Tongue (tissue), 2 donors: ENCODE data around the gene BCAS3. TPM values are rescaled to one million over a fixed set of nuclear protein-coding genes. Genes with fewer than 3 reads are reported as not detected.
"Not testable (repeated sequence)": the region's sequence is repeated elsewhere in the genome, so short reads cannot be mapped to it uniquely, and the experiment has no call there.

Experiments
- DNase-seq: peaks from one replicate; pipeline ENCODE4 v3.0.0-alpha.2; 2015
- total RNA-seq: library from RNA; depleted of rRNA; stranded (reverse); fragments of >200 nt; gene quantifications from one replicate; pipeline ENCODE4 v1.2.3, GENCODE V29; 2014

Gene BCAS3
- 40.2 TPM for total RNA-seq

DNA sequence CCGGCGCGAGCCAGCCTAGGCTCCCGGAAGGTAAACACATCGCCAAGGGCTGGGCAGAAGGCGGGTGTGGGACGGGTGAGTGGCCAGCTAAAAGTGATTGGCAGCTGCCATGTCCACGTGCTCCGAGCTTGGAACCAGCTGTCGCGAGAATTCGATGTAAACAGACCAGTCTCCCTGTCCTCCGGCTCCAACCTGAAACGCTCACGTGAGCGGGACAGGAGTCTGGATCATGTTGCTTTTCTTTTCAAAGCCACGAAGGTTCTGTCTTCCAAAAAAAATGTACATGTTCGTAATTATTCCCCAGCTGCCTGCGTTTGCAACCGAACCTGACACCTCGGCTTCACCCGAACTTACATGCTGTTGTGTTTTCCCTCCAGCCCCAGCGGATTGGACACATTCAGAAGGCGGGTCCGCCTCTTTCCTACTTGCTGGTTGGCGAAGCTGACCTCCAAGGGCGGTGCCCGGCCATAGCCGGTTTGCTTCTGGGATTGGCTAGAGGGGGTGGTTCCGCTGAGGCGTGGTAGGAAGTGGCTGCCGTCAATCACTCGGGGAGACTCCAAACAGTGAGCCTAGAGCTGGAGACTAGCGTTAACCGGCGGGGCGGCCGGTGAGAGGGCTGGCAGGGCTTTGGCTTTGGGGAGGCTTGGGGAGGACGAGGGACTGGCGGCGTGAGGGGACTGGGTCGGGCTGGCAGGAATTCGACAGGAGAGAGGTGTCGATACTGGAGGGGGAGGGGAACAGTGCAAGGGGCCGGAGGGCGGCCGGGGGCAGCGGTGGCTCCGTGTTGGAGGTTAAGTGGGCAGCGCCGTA lies at the start of gene BCAS3:
TSS of gene BCAS3 (plus strand) at position 544 of the 810 bp plus-strand sequence.
- peak; percentile 99 for DNase-seq

- no peak for DNase-seq
Measured at GRCh38 chr17:60628252-60628889, 49.3 kb upstream of the BCAS3 start.

GRCh38 chr17:60629120-60629519 lies 48.5 kb upstream of the BCAS3 start:
- DNase-seq = no peak

DNA sequence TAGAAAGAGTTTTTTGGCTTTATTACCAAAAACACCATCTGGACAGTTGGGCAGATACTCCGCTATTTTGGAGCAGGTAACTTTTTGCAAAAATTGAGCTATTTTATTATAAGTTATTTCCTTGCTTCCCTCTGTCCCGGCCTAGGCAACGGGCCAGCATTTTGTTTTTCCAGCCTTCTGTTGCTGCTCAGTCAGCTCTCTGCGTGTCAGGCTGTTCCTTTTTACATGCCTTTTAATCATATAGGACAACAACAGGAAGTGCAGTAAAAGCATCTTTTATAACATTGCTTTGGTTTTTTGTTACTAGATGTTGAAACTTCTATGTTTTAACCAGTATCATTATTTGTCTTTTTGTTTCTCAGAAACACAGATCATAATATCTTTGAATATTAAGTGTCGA lies 47.3 kb upstream of the BCAS3 start:
- peak; percentile 21 for DNase-seq

DNA sequence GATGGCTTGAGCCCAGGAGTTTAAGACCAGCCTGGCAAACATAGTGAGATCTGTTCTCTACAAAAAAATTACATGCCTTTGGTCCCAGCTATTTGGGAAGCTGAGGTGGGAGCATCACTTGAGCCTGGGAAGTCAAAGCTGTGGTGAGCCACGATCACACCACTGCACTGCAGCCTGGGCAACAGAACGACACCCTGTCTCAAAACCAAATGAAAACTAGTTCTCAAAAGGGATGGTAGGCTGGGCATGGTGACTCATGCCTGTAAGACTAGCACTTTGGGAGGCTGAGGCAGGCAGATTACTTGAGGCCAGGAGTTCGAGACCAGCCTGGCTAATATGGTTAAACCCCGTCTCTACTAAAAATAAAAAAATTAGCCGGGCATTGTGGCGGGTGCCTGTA lies 46.5 kb upstream of the BCAS3 start:
- DNase-seq = no peak

DNA sequence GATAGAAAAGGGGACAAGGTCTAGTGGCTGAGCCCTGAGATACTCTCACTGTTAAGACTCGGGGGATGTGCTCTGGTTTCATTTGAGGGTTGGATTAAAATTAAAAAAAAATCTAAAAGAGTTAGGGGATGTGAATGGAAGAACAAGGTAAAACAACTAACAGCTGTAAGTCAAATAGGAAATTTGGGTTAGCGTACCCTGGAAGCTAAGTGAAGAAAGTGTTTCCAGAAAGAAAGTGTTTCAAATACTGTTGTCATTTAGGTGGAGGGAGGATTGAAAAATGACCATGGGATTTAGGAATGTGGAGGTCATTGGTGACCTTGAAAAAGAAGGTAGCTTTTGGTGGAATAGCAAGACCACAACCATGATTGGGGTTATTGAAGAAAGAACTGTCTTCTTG lies 40.0 kb upstream of the BCAS3 start:
- no peak for DNase-seq

GRCh38 chr17:60639019-60639330 lies 38.7 kb upstream of the BCAS3 start:
- no peak for DNase-seq

- DNase-seq = no peak
Measured at GRCh38 chr17:60640503-60640902, 37.1 kb upstream of the BCAS3 start.

GRCh38 chr17:60641126-60641525 lies 36.5 kb upstream of the BCAS3 start:
- DNase-seq = no peak

DNA sequence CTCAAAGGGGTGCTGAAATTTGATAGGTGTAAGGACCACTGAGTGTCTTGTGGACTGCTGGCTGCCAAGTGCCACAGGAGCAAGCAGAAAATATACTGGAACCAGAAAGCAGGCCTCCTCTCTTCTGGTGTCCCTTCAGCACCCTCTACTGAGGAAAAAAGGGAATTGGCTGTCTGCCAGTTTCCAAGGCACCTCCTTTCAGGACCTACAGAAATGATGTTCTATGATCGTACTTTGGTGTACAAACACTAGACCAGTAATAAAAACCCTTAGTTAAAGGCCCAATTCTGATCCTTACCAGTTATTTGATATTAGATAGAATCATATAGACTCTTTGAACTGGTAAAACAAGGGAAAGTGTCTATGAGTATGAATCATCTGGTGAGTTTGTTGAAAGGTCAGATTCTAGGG lies 35.8 kb upstream of the BCAS3 start:
- peak; percentile 84 for DNase-seq

GRCh38 chr17:60645918-60646523 lies 31.6 kb upstream of the BCAS3 start:
- DNase-seq = no peak

DNA sequence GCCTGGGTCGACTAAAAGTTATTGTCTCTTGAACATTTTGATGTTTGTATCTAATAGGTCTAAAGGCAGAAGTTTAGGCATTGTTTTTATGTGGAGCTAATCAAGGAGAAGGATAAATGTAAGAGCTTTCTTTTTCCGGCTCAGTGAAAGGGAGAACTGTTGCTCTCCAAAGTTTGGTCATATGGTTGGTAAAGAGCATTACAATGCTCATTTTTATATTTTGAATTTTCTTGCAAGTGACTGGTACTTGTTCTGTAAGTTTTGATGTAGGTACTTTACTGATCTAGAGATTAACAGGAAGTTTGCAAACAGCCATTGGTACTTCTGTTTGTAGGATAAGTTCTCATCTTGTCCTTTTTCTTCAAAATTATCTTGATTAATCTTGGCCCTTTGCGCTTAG lies 30.9 kb upstream of the BCAS3 start:
- no peak for DNase-seq

GRCh38 chr17:60647705-60648104 lies 29.9 kb upstream of the BCAS3 start:
- no peak for DNase-seq

DNA sequence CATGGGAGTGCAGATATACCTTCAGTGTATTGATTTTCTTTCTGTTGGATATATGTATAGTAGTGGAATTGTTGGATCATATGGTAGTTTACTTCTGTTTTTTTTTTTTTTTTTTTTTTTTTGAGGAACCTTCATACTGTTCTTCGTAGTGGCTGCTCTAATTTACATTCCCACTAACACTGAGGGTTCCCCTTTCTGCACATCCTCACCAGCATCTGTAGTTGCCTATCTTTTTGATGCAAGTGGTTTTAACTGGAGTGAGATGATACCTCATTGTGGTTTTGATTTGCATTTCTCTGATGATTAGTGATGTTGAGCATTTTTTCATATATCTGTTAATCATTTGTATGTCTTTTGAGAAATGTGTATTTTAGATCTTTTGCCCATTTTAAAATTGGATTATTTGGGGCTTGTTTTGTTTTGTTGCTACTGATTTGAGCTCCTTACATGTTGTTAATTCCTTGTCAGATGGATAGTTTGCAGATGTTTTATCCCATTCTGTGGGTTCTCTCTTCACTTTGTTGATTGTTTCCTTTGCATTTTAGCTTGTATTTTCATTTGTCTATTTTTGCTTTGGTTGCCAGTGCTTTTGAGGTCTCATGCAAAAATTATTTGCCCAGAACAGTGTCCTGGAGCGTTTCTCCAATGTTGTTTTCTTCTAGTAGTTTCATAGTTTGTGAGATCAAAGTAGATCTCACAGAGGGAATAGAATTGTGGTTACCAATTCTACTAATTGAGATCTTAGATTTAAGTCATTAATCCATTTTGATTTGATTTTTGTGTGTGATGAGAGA lies 25.0 kb upstream of the BCAS3 start:
- DNase-seq = no peak

GRCh38 chr17:60653569-60653968 lies 24.1 kb upstream of the BCAS3 start:
- no peak for DNase-seq

GRCh38 chr17:60656499-60656898 lies 21.2 kb upstream of the BCAS3 start:
- no peak for DNase-seq

DNA sequence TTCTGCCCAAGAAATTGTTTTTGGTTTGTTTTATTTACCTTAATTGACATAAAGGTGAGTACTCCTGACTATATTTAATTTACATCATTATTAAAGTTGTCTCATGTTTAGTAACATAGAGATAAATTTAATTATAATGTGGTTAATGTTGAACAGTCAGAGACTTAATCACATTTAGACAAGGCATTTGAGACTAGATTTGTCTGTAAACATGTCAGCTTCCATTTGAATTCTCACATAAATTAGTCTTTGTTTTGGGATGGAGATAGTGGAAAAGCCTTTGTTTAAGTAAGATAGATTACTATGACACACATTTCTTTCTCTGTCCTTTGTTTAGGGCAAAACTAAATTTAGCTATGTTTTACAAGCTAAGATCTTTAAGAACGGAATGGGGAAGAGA lies 18.5 kb upstream of the BCAS3 start:
- DNase-seq = no peak

DNA sequence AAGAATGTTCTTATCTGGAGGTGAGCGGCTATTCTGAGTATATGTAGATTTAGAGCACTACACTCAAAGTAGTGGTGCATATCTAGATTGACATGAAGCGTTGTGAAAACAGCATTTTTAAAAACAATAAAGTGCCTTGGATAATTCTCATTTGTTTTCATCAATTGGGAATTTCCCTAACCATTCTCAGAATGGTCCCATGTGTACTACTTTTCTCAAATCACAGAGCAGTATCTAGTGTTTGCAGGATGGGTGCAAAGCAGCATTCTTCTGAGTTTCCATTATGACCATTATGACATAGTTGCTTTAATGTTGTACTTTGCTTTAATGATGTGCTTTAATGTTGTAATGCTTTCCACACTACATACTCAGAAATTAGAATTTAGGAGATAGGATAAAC lies 16.2 kb upstream of the BCAS3 start:
- no peak for DNase-seq

- no peak for DNase-seq
Measured at GRCh38 chr17:60664022-60664421, 13.6 kb upstream of the BCAS3 start.

- no peak for DNase-seq
Measured at GRCh38 chr17:60665602-60666001, 12.0 kb upstream of the BCAS3 start.

DNA sequence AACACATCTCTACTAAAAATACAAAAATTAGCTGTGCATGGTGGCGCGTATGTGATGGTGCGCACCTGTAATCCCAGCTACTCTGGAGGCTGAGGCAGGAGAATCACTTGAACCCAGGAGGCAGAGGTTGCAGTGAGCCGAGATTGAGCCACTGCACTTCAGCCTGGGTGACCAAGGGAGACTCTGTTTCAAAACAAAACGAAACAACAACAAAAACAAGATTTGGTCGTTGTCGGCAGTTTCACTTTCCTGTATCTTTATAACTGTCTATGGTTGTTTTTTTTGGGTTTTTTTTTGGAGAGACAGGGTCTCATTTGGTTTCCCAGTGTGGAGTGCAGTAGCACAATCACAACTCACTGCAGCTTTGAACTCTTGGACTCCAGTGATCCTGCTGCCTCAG lies 8.9 kb upstream of the BCAS3 start:
- DNase-seq = not testable (repeated sequence)

GRCh38 chr17:60671482-60671881 lies 6.2 kb upstream of the BCAS3 start:
- DNase-seq = no peak

DNA sequence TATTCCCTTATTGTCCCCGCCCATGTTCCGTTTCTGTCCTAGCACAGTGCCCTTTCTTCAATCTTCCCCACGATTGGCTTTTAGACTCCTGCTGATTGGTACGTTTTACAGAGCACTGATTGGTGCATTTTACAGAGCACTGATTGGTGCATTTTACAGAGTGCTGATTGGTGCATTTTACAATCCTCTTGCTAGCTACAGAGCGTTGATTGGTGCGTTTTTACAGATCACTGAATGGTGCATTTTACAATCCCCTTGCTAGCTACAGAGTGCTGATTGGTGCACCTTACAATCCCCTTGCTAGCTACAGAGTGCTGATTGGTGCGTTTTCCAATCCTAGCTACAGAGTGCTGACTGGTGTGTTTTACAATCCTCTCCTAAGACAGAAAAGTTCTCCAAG lies 3.0 kb upstream of the BCAS3 start:
- not testable (repeated sequence) for DNase-seq
